ENCODE measurements around the gene CELF4.

- TF ChIP-seq EZH2phosphoT487 (IDR thresholded peaks at IDR 0.05; ENCODE audit: insufficient read depth, low read depth) (no peak), EZH2 (IDR thresholded peaks at IDR 0.05; ENCODE audit: insufficient read depth, poor library complexity, severe bottlenecking) (no peak)
Measured at GRCh38 chr18:37341016-37341415, 224.6 kb downstream of the CELF4 start.

Measured in GM23248 (cell line).